ENCODE data around the gene EEF1AKMT1. TPM values are rescaled to one million over a fixed set of nuclear protein-coding genes. Genes with fewer than 3 reads are reported as not detected.

EEF1AKMT1 gene
- total RNA-seq, 1 donor from 2014 or later = 2.9 TPM

- H3K4me3 Mint-ChIP-seq (ENCODE audit: unreplicated experiment) = no peak overlapping the region
- DNase-seq = no peak
- H3K36me3 Mint-ChIP-seq (ENCODE audit: unreplicated experiment) = no peaks in the 10 kb centered on the region
- H3K4me1 Mint-ChIP-seq (ENCODE audit: low read depth, unreplicated experiment) = peaks cover 14% of the 10 kb centered on the region
- H3K9me3 Mint-ChIP-seq (ENCODE audit: unreplicated experiment) = peaks cover under 1% of the 10 kb centered on the region
- peaks cover 3% of the 10 kb centered on the region for H3K27me3 Mint-ChIP-seq (ENCODE audit: unreplicated experiment)
- H3K27ac Mint-ChIP-seq (ENCODE audit: unreplicated experiment) = no peak overlapping the region
- no peak for TF ChIP-seq CTCF (IDR thresholded peaks at IDR 0.05; ENCODE audit: partially characterized antibody, unreplicated experiment)
These were observed 62.3 kb downstream of the EEF1AKMT1 start for GRCh38 chr13:20711301-20712044.

DNA sequence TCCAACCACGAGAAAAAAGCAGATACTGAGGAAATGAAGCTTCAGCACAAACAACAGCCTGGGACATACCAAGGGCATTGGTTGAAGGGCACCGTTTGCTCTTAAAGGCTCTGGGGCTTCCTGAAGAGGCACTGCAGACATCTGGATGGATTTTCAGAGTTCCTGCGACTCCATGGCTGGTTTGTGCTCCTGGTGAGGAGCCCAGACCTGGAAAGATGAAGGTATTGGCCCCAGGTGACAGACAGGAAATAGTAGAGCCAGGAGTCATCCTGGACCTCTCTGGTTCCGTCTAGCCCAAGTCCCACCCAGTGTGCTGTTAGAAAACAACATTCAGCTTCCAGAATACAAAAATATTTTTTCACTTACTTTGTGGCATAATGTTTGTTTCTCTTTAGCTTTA is 64.0 kb downstream of the EEF1AKMT1 start:
- no peak for DNase-seq
- Mint-ChIP-seq H3K9me3 (ENCODE audit: unreplicated experiment) (peaks cover 7% of the 10 kb centered on the region), H3K4me1 (ENCODE audit: low read depth, unreplicated experiment) (peaks cover 14% of the 10 kb centered on the region), H3K36me3 (ENCODE audit: unreplicated experiment) (no peaks in the 10 kb centered on the region), H3K4me3 (ENCODE audit: unreplicated experiment) (no peak overlapping the region), H3K27ac (ENCODE audit: unreplicated experiment) (no peak overlapping the region), H3K27me3 (ENCODE audit: unreplicated experiment) (peaks cover 6% of the 10 kb centered on the region)
- no peak for TF ChIP-seq CTCF (IDR thresholded peaks at IDR 0.05; ENCODE audit: partially characterized antibody, unreplicated experiment)

- no peaks in the 10 kb centered on the region for H3K36me3 Mint-ChIP-seq (ENCODE audit: unreplicated experiment)
- peaks cover 11% of the 10 kb centered on the region for H3K4me1 Mint-ChIP-seq (ENCODE audit: low read depth, unreplicated experiment)
- TF ChIP-seq CTCF (IDR thresholded peaks at IDR 0.05; ENCODE audit: partially characterized antibody, unreplicated experiment) = no peak
- peaks cover 9% of the 10 kb centered on the region for H3K9me3 Mint-ChIP-seq (ENCODE audit: unreplicated experiment)
- peaks cover 8% of the 10 kb centered on the region for H3K27me3 Mint-ChIP-seq (ENCODE audit: unreplicated experiment)
- H3K27ac Mint-ChIP-seq (ENCODE audit: unreplicated experiment) = no peak overlapping the region
- DNase-seq = no peak
- no peak overlapping the region for H3K4me3 Mint-ChIP-seq (ENCODE audit: unreplicated experiment)
These were observed 64.4 kb downstream of the EEF1AKMT1 start for GRCh38 chr13:20709369-20709768.

DNA sequence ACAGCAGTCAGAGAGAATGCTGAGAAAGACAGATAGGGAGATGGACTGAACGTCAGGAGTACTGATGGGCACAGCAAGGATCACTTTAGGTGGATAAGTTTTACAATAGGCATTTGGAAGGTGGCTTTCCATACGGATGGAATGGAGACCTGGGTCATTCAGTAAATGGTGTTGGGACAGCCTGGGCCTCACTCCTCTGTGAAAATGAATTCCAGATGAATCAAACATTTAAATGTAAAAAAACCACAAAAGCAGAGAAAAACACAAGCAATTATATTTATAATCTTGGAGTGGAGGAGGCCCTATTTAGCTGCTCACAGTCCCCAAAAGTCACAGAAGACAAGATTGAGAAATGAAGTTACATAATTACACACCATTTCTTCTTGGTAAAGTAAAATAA is 65.5 kb downstream of the EEF1AKMT1 start:
- H3K36me3 Mint-ChIP-seq (ENCODE audit: unreplicated experiment) = no peaks in the 10 kb centered on the region
- TF ChIP-seq CTCF (IDR thresholded peaks at IDR 0.05; ENCODE audit: partially characterized antibody, unreplicated experiment) = no peak
- H3K4me3 Mint-ChIP-seq (ENCODE audit: unreplicated experiment) = no peak overlapping the region
- H3K27ac Mint-ChIP-seq (ENCODE audit: unreplicated experiment) = no peak overlapping the region
- H3K27me3 Mint-ChIP-seq (ENCODE audit: unreplicated experiment) = peaks cover 6% of the 10 kb centered on the region
- DNase-seq = no peak
- H3K9me3 Mint-ChIP-seq (ENCODE audit: unreplicated experiment) = peaks cover 9% of the 10 kb centered on the region
- H3K4me1 Mint-ChIP-seq (ENCODE audit: low read depth, unreplicated experiment) = peaks cover 4% of the 10 kb centered on the region

- Mint-ChIP-seq H3K4me3 (ENCODE audit: unreplicated experiment) (no peak overlapping the region), H3K9me3 (ENCODE audit: unreplicated experiment) (peaks cover 12% of the 10 kb centered on the region), H3K27me3 (ENCODE audit: unreplicated experiment) (peaks cover 8% of the 10 kb centered on the region), H3K36me3 (ENCODE audit: unreplicated experiment) (no peaks in the 10 kb centered on the region), H3K27ac (ENCODE audit: unreplicated experiment) (no peak overlapping the region), H3K4me1 (ENCODE audit: low read depth, unreplicated experiment) (no peaks in the 10 kb centered on the region)
- DNase-seq = no peak
- no peak for TF ChIP-seq CTCF (IDR thresholded peaks at IDR 0.05; ENCODE audit: partially characterized antibody, unreplicated experiment)
These were observed 67.1 kb downstream of the EEF1AKMT1 start for GRCh38 chr13:20706661-20707060.
